GM19328 (cell line): ENCODE data around the gene BRD1.
"Not testable (repeated sequence)": the region's sequence is repeated elsewhere in the genome, so short reads cannot be mapped to it uniquely, and the experiment has no call there.

Experiments used
- ATAC-seq: cut with Tn5 transposase; IDR thresholded peaks from one replicate; pipeline ENCODE4 v1.9.1; 2021; ENCODE audit warnings: mild to moderate bottlenecking, moderate library complexity; ENCODE audit not compliant: unreplicated experiment

Gene BRD1

DNA sequence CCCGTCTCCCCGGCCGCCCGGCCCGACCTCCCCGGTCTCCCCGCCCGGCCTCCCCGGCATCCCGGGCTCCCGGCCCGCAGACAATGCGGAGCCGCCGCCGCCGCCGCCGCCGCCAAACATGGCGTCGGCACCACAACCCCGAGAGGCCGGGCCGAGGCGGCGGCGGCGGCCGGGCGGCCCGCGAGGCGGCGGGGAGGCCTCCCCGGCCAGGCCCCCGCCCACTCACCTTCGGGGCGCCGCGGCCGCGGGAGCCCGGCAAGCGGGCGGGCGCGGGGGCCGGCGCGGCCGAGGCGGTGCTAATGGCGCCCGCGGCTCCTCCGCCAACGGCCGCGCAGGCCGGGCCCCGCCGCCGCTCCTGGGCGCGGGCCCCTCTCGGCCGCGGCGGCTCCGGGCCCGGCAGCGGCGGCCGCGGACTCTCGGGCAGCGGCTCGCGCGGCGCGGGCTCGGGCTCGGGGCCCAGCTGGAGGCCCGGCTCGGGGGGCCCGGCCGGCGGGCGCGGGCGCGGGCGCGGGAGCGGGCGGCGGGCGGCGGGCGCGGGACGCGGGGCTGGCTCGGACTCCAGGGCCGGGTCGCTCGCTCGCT, 311 bp downstream of the BRD1 start:
- ATAC-seq = no peak

DNA sequence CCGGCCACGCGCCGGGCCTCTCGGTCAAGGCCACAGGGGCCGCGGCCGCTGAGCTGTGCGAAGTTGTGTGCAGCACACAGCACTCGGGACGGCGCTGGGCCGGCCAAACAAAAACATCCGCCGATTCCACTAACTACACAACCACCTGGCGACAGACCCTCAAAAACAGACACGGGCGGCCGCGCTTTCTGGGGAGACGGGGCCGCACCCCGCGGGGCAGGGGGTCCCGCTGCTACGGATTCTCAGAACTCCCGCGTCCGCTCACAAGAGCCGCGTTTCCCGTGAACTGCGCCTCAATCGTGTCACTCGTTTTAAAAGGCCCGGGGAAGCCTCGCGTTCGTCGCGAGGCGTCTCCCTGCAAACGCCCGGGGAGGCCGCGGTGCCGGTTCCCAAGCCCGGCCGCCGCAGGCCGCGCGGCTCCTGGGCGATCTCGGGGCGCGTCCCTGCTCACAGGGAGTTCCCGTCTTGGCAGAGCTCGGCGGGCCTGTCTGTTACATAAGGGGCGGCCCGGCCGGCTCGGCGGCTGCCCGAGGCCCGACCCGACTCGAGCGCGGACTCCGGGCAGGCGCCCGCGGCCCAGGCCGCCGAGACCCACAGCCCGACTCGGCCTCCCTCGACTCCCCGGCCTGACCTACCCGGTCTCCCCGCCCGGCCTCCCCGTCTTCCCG, 936 bp downstream of the BRD1 start:
- no peak for ATAC-seq

DNA sequence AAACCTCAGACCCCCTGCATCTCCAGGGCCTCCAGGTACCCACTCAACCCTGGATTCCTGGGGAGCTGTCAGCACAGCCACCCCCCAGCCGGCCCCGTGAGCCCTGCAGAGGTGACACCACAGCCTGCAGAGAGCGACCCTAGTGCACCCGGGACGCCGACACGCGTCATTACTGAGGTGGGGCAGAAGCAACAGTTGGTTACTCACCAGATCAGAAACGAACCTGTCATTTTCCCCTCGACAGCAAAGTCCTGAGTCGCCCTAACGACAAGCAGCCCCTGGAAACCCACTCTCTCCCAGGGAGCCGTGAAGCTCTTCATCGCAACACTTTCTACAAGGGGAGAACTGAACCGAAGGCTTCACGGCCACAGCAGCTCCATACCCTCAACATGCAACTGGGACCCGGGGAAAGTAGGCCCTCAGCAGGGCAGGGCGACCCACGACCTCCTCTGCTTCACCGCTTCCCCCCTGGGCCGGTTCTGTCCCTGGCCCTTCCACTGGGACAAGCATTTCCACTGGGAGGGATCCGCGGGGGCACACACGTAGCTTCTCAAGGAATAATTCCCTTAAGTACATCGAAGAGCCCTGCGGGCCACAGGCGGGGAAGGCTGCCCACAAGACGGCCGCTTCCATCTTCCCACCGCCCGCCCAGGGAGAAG, 1.6 kb downstream of the BRD1 start:
- no peak for ATAC-seq

DNA sequence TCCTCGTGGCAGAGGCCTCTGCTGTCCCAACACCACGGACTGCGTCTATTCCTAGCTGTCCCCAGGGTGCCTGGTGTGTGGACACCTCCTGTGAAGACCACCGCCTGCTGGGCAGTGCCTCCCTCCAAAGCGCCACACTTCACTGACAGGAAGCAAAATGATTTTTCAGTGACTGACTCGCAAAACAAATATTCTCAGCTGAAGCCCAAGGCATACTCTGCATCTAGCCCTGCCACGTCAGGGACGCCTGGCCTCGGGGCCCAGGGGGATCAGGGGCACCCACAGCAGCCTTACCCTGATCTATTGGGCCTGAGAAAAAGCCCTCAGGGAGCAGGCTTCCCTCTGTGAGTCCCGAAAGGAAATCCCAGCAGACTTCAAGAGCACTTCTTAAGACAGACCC, 2.2 kb downstream of the BRD1 start:
- ATAC-seq = no peak

DNA sequence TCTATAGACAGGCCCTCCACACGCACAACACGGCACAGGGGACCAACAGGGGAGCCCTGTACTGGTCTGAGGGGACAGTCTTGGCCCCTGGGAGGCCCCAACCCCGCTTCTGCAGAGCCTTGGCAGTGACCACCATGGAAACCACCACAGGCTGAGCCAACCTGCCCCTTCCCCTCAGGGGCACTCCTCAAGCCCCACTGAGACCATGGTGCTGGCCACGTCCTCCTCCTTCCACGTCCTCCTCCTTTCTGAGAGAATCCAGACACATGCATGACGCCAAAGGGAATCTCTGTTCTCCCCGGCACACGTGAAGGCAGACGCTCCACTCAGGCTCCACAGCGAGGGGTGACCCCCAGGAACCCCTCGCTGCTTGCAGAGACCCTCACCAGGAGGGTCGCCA, 2.7 kb downstream of the BRD1 start:
- ATAC-seq = no peak

DNA sequence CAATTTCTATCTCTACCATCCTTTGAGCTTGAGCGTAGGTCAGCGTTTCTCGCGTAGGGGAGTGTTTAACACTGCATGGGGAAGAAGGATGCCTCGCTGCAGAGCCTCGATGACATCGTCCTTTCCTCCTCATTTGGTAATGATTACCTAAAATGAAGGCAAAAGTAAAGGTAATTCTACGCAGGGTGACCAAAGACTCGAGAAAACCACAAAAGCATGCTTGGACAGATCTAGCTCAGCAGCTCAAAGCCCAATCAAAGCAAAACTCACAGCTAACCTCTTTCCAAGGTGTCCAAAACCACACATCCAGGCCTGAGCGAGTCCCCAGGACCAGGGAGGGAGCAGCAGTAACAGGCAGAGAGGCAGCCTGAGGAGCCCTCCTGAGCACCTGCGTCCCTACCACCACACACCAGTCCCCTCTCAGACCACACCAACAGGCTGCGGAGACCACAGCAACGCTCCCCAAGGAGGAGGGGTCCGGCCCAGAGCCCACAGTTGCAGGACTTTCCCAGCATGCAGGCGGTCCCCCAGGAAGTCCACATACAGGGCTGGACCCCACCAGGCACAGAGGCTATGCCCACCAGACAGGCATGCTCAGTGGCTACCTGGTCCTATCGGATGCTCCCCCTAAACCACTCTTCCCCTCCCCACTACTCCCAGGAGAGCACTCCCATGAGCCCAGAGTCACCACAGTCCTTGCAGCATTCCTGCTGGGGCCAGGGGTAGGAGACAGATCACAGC, 3.3 kb downstream of the BRD1 start:
- no peak for ATAC-seq

DNA sequence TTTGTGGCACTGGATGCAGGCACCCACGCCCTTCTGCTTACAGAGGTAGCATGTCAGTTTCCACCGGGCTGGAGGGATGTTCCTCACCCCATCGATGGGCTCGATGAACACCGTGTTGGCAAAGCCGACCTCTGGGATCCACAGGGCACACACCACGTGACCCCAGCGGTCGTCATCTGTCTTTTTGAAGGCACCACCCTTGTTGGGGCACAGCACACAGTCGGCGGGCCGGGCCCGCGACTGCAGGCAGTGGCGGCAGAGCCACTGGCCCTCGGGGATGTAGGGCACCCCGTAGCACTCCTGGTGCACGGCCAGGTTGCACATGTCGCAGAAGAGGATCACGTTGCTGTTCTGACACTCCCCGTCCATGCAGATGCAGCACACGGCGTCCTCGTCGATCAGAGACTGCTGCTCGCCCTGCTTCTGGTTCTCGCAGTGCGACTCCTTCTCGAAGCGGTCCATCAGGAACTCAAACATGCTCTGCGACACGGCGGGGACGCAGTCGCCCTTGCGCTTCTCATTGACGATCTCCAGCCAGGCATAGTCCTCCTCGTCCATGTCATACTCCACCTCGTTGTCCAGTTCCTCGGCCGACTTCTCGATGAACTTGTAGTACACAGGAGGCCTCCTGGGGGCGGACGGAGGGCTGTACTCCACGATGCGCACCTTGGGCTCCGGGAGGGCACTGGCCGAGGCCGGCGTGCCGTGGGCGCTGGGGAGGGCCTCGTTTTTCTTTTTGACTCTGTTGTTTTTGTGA, 4.2 kb downstream of the BRD1 start:
- no peak for ATAC-seq

DNA sequence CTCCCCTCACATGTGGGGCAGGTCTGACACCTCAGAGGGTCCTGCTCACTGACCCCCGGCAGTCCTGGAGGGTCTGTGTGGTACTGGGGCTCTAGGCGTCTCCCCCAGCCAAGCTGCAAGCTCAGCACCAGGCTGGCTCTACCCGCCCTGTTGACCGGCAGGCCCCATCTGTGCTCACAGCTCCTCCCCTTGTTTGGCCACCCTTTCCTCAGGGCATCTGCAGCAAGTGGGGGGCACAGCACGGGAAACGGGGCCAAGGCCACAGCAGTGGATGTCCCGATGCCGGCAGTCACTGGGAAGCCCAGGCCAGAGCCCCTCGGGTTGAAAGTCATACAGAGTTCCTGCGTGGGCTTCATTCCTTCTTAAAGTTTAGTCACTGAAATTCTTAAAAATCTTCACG, 5.9 kb downstream of the BRD1 start:
- ATAC-seq = not testable (repeated sequence)

DNA sequence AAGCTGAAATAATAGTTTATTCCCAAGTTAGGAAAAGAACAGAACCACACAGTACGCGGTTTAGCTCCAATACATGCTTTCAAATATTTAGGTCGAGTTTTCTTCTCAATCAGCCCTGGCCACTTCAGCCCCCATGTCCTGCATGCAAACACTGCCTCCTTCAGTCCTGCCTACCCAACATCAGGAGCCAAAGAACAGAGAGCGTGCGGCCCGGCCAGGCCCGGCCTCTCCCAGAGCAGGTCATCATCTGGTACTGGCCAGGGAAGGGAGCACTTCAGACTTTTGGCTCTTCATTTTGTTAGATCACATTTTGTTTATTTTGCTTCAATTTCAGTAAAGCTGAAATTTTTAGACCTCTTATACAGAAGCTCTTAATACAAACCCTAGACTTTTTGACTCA, 6.7 kb downstream of the BRD1 start:
- no peak for ATAC-seq

DNA sequence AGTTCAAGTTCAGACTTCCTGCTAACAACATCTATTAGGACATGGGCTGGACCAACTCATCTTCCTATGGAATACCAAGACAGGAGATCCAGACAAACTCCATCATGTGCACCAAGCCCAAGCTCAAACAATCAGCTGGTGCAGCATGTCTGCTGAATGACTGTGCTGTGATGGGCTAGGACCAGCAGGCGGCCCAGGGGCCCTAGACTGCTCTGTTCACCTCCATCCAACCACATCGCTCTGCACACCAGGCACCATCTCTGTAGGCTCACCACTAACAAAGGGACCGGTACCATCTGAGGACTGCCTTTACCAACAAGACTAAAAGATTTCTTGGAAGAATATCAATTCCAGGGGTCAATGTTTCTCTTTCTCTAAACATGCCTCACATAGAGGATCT, 10.3 kb downstream of the BRD1 start:
- no peak for ATAC-seq

DNA sequence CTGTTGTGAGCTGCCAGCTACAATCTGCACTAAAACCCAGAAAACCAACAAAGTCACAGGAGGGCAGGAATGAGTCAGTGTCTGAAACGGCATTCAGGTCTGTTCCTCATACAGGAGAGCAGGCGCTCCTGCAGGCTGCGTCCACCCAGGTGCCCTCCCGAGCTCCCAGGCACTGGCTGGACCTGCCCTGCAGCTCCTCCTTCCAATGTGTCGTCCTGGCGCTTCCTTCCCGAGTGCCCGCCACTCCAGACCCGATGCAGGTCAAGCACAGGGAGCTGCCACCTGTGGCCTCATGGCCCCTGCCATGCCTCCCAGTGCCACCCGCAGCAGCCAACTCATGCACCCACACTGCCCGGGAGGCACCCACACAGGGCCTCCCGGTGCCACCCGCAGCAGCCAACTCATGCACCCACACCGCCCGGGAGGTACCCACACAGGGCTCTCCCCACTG, 12.0 kb downstream of the BRD1 start:
- no peak for ATAC-seq

DNA sequence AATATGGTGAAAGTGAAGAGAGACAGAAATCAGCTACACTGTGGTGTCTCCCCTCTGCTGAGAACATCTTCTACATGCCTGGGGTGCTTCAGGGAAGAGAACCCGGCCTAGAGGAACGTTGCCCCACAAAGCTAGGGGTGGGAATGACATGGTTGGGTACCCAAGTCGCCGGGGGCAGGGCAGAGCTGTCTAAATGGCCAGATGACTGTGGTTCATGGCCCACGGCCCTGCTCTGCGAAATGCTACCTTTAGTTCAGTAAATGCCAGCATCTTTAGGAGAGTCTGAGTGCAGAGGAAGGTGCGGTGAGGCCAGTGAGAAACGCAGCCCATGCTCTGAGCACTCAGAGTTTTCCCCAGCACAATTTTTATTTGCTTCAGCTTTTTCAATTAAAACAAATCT, 12.8 kb downstream of the BRD1 start:
- no peak for ATAC-seq

DNA sequence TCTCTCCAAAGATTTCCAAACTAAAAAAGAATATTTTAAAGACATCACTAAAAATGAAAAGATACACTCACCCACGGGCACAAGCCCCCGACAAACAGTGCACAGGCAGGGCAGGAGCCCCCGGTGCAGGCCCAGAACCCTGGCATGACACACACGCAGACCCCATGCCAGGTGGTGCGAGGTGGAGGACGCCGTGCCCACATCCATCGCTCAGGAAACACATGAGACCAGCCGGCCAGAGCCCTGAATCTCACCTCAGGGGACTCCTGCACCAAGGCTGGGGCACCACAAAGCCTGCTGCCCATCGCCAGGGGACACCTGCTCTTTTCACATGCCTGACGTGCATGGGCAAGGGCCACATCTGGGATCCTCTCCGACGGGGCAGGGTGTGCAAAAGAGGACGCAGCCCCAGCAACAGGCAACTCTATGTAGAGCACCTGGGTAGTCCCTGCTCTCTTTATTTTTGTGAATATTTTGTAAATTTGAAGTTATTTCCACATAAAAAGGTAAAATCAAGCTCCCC, 13.4 kb downstream of the BRD1 start:
- ATAC-seq = no peak

DNA sequence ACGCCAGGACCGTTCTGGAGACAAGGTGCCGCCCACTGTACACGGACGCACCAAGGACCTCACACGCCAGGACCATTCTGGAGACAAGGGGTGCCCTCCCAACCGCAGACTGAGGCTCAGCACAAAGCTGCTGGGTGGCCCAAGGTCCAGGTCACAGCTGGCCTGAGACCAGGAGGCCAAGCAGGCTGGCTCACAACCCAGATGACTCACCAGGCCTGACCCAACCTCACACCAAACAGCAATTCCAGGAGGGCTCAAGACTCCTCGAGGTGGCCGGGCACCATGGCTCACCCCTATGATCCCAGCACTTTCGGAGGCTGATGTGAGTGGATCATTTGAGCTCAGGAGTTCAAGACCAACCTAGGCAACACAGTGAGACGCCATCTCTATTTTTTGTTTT, 14.8 kb downstream of the BRD1 start:
- no peak for ATAC-seq

DNA sequence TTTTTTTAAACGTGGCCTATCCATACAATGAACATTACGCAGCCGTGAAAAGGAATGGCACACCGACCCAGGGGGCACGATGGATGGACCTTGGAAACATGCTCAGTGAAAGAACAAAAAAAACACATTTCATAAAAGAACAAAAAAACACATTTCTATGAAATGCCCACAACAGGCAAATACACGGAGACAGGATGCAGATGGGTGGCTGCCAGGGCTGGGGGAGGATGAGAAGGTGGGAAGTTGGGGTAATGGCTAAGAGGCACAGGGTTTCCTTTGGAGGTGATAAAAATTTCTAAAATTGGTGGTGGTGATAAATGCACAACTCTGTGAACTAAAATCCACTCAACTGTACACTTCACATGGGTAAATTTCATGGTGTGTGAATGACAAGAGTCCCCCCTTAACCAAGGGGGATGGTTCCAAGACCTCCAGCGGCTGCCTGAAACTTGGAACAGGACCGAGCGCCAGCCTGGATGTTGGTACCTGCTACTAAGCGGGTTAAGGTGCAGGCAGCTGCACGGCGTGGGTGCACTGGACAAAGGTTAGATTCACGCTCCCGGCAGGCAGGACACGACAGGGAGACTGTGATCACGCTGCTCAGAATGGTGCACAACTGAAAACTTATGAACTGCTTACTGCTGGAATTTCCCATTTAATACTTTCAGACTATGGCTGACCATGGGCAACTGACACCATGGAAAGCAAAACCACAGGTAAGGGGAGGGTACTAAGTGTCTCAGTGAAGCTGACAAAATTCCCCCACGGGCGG, 16.5 kb downstream of the BRD1 start:
- ATAC-seq = no peak

DNA sequence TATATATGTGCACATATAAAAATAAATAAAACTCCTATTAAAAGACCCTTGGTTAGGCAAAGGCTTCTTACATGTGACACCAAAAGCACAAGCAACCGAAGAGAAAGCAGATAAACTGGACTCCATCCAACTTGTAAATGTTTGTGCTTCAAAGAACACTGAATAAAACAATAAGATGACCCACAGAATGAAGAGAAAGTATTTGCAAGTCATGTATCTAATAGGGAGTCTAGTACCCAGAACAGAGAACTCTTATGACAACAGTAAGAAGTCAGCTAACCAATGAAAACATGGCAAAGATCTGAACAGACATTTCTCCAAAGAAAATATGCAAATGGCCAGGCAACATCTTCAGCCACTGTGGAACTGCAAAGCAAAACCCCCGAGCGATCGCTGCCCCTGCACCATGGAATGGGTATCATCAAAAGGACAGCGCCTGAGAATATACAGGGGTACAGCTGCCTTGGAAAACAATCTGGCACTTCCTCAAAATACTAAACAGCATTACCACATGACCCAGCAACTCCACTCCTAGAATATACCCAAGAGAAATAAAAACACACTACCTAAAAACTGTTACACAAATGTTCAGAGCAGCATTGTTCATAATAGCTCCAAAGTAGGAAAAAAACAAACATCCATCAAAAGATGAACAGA, 17.2 kb downstream of the BRD1 start:
- ATAC-seq = no peak

DNA sequence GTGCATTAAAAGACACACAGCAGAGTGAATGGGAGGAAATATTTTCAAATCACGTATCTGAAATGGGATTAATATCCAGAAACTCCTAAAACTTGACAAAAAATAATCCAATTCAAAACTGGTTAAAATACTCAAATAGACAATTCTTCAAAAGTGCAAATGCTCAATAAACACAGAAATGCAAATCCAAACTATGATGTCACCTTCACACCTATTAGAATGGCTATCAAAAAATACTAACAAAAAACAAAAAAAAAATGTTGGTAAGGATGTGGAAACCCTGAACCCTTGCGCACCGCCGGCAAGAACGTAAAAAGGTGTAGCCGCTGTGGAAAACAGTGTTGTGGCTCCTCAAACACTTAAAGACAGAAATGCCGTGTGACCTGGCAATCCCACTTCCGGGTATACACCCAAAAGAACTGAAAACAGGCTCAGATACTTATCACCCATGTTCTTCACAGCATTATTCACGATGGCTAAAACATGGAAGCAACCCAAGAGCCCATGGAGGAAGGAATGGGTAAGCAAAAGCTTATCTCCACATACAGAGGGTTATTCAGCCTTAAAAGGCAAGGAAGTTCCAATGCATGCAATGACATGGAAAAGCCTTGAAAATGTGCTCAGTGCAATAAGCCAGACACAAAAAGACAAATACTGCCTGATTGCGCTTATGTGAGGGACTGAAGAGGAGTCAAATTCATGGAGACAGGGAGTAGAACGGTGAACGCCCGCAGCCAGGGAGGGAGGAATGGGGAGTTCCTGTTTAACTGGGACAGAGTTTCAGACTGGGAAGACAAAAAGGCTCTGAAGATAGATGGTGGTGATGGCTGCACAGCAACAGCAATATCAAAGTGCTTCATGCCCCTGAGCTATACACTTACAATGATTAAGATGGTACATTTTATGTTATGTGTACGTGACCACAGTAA, 19.6 kb downstream of the BRD1 start:
- ATAC-seq = no peak

DNA sequence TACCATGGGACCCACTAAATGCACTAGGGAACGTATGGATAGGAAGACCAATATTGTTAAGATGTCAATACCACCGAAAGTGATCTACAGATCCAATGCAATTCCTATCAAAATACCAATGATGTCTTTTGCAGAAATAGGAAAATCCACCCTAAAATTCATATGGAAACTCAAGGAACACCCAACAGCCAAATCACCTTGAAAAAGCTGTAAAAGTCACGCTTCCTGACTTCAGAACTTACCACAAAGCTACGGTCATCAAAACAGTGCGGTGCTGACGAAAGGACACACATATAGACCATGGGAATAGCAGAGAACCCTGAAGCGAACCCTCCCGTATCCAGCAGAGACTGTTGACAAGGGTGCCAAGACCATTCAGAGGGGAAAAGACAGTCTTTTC, 20.5 kb downstream of the BRD1 start:
- ATAC-seq = no peak
